Measurements from ENCODE around the gene TDRD1.

TDRD1 gene

GRCh38 chr10:114242235-114242634 lies 63.1 kb downstream of the TDRD1 start:
- DNase-seq, result no peak

- DNase-seq, result no peak
These were observed 64.5 kb downstream of the TDRD1 start for GRCh38 chr10:114243661-114244060.

- no peak for DNase-seq
These were observed 65.0 kb downstream of the TDRD1 start for GRCh38 chr10:114244126-114244525.

- no peak for DNase-seq
These were observed 66.1 kb downstream of the TDRD1 start for GRCh38 chr10:114245121-114245791.

- DNase-seq, result no peak
These were observed 67.6 kb downstream of the TDRD1 start for GRCh38 chr10:114246679-114247305.

- no peak for DNase-seq
These were observed 71.1 kb downstream of the TDRD1 start for GRCh38 chr10:114250236-114250635.

- no peak for DNase-seq
These were observed 71.6 kb downstream of the TDRD1 start for GRCh38 chr10:114250716-114251115.

- DNase-seq, result no peak
These were observed 72.9 kb downstream of the TDRD1 start for GRCh38 chr10:114252092-114252491.

- no peak for DNase-seq
These were observed 73.7 kb downstream of the TDRD1 start for GRCh38 chr10:114252883-114253282.

GRCh38 chr10:114255227-114255626 lies 76.1 kb downstream of the TDRD1 start:
- DNase-seq, result no peak

GRCh38 chr10:114256008-114256765 lies 77.0 kb downstream of the TDRD1 start:
- no peak for DNase-seq

GRCh38 chr10:114256822-114257221 lies 77.7 kb downstream of the TDRD1 start:
- no peak for DNase-seq

- no peak for DNase-seq
These were observed 78.3 kb downstream of the TDRD1 start for GRCh38 chr10:114257498-114257897.

- DNase-seq, result no peak
These were observed 79.2 kb downstream of the TDRD1 start for GRCh38 chr10:114258274-114258840.

GRCh38 chr10:114259824-114260223 lies 80.7 kb downstream of the TDRD1 start:
- no peak for DNase-seq

GRCh38 chr10:114260366-114260765 lies 81.2 kb downstream of the TDRD1 start:
- DNase-seq, result no peak

GRCh38 chr10:114261076-114261475 lies 81.9 kb downstream of the TDRD1 start:
- DNase-seq, result no peak

- DNase-seq, result no peak
These were observed 83.3 kb downstream of the TDRD1 start for GRCh38 chr10:114262496-114262895.

GRCh38 chr10:114265392-114266053 lies 86.4 kb downstream of the TDRD1 start:
- DNase-seq, result no peak

- DNase-seq, result no peak
These were observed 87.4 kb downstream of the TDRD1 start for GRCh38 chr10:114266521-114266920.

GRCh38 chr10:114271075-114271778 lies 92.1 kb downstream of the TDRD1 start:
- no peak for DNase-seq

- no peak for DNase-seq
These were observed 92.6 kb downstream of the TDRD1 start for GRCh38 chr10:114271779-114272167.

- DNase-seq, result no peak
These were observed 93.5 kb downstream of the TDRD1 start for GRCh38 chr10:114272696-114273095.

Measured in NCI-H524 treated with DMSO at 0.1 percent for 48 hours (cell line).